Activated naive CD4-positive, alpha-beta T cell treated with anti-CD3 and anti-CD28 coated beads, Interleukin-2, amount 50 U/mL, for 72 hours (primary cell): ENCODE results near the gene WLS. TPM values are rescaled to one million over a fixed set of nuclear protein-coding genes. Genes with fewer than 3 reads are reported as not detected.
"Not testable (repeated sequence)": the region's sequence is repeated elsewhere in the genome, so short reads cannot be mapped to it uniquely, and the experiment has no call there.

Source experiments
- ATAC-seq, 2 donors: fragments of 150-1000 bp; cut with Tn5 transposase; 2 replicates each; pipeline ENCODE4 v1.10.0; 2021; ENCODE audit warnings: mild to moderate bottlenecking in 2 of 2, moderate library complexity in 2 of 2
- DNase-seq, 2 donors: peaks; one replicate each; pipeline ENCODE4 v3.0.0; 2021 to 2022; ENCODE audit warnings: low spot score in 2 of 2
- H3K27ac Mint-ChIP-seq, 2 donors: one replicate each; pipeline ENCODE4 v1.8.0; 2022; ENCODE audit warnings: mild to moderate bottlenecking in 2 of 2, mixed read lengths in 2 of 2
- H3K36me3 Mint-ChIP-seq, 2 donors: one replicate each; pipeline ENCODE4 v1.8.0; 2022; ENCODE audit warnings: mixed read lengths in 2 of 2
- H3K9me3 Mint-ChIP-seq, 2 donors: one replicate each; pipeline ENCODE4 v1.8.0; 2022; ENCODE audit warnings: mixed read lengths in 2 of 2
- total RNA-seq, 2 donors: library from RNA; stranded (reverse); gene quantifications; one replicate each; pipeline ENCODE4 v1.2.3, GENCODE V29; 2022

Gene WLS
- total RNA-seq: not detected

DNA sequence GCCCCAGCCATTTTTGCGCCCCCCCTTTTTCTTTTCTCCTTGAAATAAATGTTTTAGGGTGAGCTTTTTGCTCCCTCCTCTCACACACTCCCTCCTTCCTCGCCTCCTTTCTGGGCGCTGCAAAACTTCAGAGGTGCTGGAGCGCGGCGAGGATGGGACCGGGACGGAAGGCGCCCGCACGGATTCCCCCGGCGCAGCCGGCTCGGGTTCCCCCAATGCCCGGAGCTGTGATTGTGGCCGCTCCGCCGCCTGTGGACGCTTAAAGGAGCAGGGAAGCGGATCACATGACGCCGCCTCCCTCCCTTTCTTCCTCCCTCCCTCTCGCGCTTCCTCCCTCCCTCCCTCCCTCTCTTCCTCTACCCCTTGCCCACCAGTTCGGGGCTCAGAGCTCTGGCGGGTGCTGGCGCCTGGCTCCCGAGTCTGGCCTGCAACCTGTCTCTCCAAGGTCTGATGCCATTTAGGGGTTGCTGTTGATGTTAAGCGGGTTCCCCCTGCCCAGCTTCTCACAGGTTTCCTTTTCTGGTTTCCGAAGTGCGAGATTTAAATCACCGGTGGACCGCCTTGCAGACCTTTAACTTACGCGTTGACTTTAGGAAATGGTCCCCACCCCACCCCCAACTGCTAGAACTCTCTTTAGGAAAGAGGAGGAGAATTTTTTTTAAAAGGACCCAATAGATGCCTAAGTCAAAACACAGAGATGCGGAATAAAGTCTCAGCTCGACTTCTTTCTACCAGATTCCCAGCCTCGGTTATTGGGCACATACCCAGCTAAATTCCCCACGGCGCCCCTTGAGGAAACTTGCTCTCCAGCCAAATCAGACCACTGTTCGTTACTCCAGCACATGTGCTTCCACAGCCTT is at the start of gene WLS:
Gene WLS (minus strand): TSS at position 235 of the 860 bp plus-strand sequence. CDS start 224 bp downstream, at position 11.
- H3K9me3 Mint-ChIP-seq: no peaks in the 10 kb centered on the region
- H3K27ac Mint-ChIP-seq: no peak within 1 kb of the TSS
- peaks cover 0 to 5% of the 10 kb centered on the region in 2 donors for H3K36me3 Mint-ChIP-seq
- DNase-seq: no peak
- ATAC-seq: no peak

DNA sequence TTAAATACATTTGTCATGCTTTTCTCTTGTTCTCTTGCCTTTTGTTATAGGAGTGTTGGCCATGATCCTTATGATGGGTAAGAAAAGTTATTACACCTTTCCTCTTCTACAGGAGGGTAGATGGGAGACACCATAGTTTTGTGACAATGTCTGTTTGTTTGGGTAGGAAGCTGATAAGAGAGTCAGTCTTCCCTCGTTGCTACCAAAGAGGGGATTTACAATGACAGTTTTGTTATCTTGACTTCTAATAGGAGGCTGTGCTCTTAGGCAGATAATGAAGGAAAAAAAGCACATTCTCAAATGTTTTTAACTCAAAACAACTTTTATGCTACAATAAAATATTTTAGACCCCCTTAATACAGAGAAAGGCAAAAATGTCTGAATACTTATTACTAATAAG is 48.0 kb upstream of the WLS start:
- Mint-ChIP-seq H3K9me3 (peaks cover 0 to 4% of the 10 kb centered on the region in 2 donors), H3K27ac (no peak overlapping the region), H3K36me3 (no peaks in the 10 kb centered on the region)
- DNase-seq (no peak), ATAC-seq (no peak)

GRCh38 chr1:68279846-68280245 is 47.5 kb upstream of the WLS start:
- peaks cover 0 to 4% of the 10 kb centered on the region in 2 donors for H3K9me3 Mint-ChIP-seq
- no peaks in the 10 kb centered on the region for H3K36me3 Mint-ChIP-seq
- H3K27ac Mint-ChIP-seq: no peak overlapping the region
- no peak for ATAC-seq
- DNase-seq: no peak

- DNase-seq (no peak), ATAC-seq (no peak)
- no peaks in the 10 kb centered on the region for H3K36me3 Mint-ChIP-seq
- no peak overlapping the region for H3K27ac Mint-ChIP-seq
- peaks cover 0 to 7% of the 10 kb centered on the region in 2 donors for H3K9me3 Mint-ChIP-seq
Measured at GRCh38 chr1:68278221-68278620, 45.9 kb upstream of the WLS start.

DNA sequence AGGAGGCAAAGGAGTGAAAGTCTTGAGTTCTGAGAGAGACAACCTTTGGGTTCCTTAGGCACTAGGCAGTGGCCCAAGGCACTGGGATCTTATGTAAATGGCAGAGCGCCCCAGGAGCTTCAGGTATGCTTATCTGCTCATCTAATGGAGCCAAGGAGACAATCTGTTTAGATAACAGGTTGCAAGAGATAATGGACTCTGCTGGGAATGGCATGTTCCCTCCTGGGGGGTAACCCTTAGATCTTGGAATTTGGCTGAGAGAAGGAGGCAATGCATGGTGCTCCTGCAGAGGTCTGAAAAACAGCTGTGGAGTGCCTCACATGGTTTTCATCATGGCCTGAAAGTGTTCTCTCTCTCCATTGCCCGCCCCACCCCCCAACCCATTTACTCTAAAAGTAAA is 44.1 kb upstream of the WLS start:
- no peak for DNase-seq
- H3K27ac Mint-ChIP-seq: no peak overlapping the region
- no peak for ATAC-seq
- peaks cover 0 to 3% of the 10 kb centered on the region in 2 donors for H3K9me3 Mint-ChIP-seq
- no peaks in the 10 kb centered on the region for H3K36me3 Mint-ChIP-seq

- H3K27ac Mint-ChIP-seq: no peak overlapping the region
- H3K36me3 Mint-ChIP-seq: no peaks in the 10 kb centered on the region
- peaks cover 0 to 6% of the 10 kb centered on the region in 2 donors for H3K9me3 Mint-ChIP-seq
- ATAC-seq (no peak), DNase-seq (no peak)
Measured at GRCh38 chr1:68273530-68273929, 41.2 kb upstream of the WLS start.

DNA sequence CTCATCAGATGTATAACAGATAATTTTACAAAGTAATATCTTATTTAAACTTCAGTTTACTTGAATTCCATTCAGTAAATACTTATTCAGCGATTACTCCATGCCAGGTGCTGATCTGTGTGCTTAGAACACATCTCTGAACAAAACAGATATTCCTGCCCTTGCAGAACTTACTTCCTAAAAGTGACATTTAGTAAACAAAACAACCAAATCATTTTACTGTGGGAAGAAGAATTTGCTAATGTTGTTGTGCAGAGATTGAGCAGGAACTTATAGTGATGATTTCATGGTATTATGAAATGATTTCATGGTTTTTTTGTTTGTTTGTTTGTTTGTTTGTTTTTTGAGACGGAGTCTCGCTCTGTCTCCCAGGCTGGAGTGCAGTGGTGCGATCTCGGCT is 39.3 kb upstream of the WLS start:
- peaks cover 0 to 6% of the 10 kb centered on the region in 2 donors for H3K9me3 Mint-ChIP-seq
- H3K36me3 Mint-ChIP-seq: no peaks in the 10 kb centered on the region
- no peak for DNase-seq
- no peak overlapping the region for H3K27ac Mint-ChIP-seq
- no peak for ATAC-seq

DNA sequence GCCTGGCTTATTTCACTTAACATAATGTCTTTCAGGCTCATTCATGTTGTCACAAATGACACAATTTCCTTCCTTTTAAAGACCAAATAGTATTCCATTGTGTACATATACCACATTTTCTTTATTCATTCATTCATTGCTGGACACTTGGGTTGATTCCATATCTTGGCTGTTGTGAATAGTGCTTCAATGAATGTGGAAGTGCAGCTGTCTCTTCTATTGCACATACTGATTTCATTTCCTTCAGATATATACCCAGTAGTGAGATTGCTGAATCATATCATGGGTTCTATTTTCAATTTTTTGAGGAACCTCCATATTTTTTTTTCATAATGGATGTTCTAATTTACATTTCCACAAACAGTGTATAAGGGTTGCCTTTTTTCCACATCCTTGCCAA is 38.6 kb upstream of the WLS start:
- ATAC-seq: no peak
- H3K27ac Mint-ChIP-seq: no peak overlapping the region
- DNase-seq: no peak
- H3K36me3 Mint-ChIP-seq: no peaks in the 10 kb centered on the region
- peaks cover 0 to 6% of the 10 kb centered on the region in 2 donors for H3K9me3 Mint-ChIP-seq

DNA sequence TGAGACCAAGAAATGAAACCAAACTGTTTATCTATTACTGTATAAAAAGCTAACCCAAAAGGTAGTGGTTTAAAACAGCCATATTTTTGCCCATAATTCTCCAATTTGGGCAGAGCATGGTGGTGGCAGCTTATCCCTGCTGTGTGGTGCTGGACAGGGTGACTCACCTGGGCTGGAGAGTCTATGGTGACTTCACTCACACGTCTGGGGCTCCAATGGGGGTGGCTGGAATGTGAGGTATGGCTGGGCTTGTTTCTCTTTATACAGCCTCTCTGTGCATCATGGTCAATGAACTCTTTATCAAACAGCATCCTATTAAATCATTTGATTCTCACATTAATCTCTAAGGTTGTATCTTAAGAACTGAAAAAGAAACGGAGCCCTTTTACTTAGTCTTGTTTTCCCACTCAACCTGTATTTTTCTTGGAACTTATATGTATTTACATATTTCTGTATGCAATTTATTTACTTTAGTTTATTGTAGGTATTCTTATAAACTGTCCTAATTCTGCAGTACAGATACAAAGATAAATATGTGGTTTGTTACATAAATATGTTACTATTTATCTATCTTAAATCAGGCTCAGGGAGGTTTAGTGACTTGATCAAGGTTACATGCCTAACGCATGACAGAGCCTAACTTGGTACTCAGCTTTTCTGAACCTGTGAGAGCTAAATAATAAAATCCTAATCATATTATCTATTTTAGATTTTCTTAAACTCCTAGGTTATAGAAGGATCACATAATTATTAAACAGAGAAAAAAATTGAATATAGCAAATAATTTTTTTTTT is 37.5 kb upstream of the WLS start:
- H3K36me3 Mint-ChIP-seq: no peaks in the 10 kb centered on the region
- no peak for ATAC-seq
- H3K27ac Mint-ChIP-seq: no peak overlapping the region
- H3K9me3 Mint-ChIP-seq: peaks cover 0 to 6% of the 10 kb centered on the region in 2 donors
- no peak for DNase-seq

GRCh38 chr1:68268896-68269483 is 36.7 kb upstream of the WLS start:
- no peaks in the 10 kb centered on the region for H3K36me3 Mint-ChIP-seq
- no peak for ATAC-seq
- H3K27ac Mint-ChIP-seq: no peak overlapping the region
- DNase-seq: no peak
- peaks cover 0 to 4% of the 10 kb centered on the region in 2 donors for H3K9me3 Mint-ChIP-seq

- H3K36me3 Mint-ChIP-seq, H3K9me3 Mint-ChIP-seq, ATAC-seq, DNase-seq, H3K27ac Mint-ChIP-seq: not testable (repeated sequence)
Measured at GRCh38 chr1:68256824-68257223, 24.5 kb upstream of the WLS start.

GRCh38 chr1:68255301-68255700 is 23.0 kb upstream of the WLS start:
- Mint-ChIP-seq H3K9me3 (peaks cover 3% of the 10 kb centered on the region in 2 donors), H3K27ac (no peak overlapping the region), H3K36me3 (no peaks in the 10 kb centered on the region)
- DNase-seq: no peak
- ATAC-seq: no peak

GRCh38 chr1:68254667-68255226 is 22.4 kb upstream of the WLS start:
- DNase-seq (no peak), ATAC-seq (no peak)
- no peak overlapping the region for H3K27ac Mint-ChIP-seq
- no peaks in the 10 kb centered on the region for H3K36me3 Mint-ChIP-seq
- peaks cover 7 to 8% of the 10 kb centered on the region in 2 donors for H3K9me3 Mint-ChIP-seq

DNA sequence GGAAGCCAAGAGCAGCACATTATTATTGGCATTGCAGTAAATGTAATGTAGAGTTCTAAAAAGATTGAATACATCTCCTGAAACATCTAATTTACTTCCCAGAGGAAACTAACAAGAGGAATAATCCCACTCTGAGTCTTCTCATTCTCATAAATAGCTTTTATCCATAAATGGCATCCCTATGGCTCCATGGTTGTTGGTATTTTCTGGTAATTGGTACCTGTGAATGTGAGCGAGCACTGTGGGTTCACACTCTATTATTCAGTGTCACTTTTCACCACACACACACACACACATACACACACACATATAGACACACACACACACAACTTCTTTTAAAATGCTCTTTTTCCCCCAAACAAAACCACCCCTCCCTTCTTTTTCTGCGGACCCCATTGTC is 4.7 kb upstream of the WLS start:
- Mint-ChIP-seq H3K27ac (no peak overlapping the region), H3K9me3 (peaks cover 0 to 7% of the 10 kb centered on the region in 2 donors), H3K36me3 (peaks cover 0 to 5% of the 10 kb centered on the region in 2 donors)
- no peak for DNase-seq
- ATAC-seq: no peak

GRCh38 chr1:68234094-68234493 is 1.8 kb upstream of the WLS start:
- no peak for ATAC-seq
- no peak for DNase-seq
- H3K27ac Mint-ChIP-seq: no peak overlapping the region
- peaks cover 0 to 5% of the 10 kb centered on the region in 2 donors for H3K36me3 Mint-ChIP-seq
- H3K9me3 Mint-ChIP-seq: peaks cover 0 to 3% of the 10 kb centered on the region in 2 donors

- peaks cover 0 to 5% of the 10 kb centered on the region in 2 donors for H3K36me3 Mint-ChIP-seq
- ATAC-seq: no peak
- H3K9me3 Mint-ChIP-seq: no peaks in the 10 kb centered on the region
- H3K27ac Mint-ChIP-seq: no peak overlapping the region
- DNase-seq: no peak
Measured at GRCh38 chr1:68233202-68233601, 879 bp upstream of the WLS start.
